ENCODE results near the gene XYLT1. TPM values are rescaled to one million over a fixed set of nuclear protein-coding genes. Genes with fewer than 3 reads are reported as not detected.

XYLT1 gene
- total and polyA plus RNA-seq, 2 of the 8 experiments (the other 6 are each of a cell fraction or from before 2014, with no cell fraction given): 6.6 to 25.4 TPM

DNA sequence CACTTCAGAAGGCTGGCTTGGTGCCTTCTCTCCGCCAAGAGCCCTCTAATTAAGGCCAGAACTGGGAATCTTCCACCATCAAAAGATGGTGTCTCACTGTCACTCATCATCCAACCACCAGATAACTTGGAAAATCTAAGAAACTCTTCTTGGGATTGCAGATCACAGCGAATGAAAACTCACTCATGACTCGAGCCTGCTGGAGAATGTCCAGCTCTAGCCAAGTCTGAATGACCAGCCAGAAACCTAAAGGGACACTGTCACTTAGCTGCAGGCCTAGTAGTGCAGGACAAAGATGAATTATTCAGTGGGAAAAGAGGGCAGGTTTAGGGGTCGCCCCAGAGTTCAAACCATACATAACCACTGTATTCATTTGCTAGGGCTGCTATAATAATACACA, 107.8 kb downstream of the XYLT1 start:
- Histone ChIP-seq H3K27ac (ENCODE audit: low read depth, low read length) (no peak overlapping the region), H3K4me3 (ENCODE audit: extremely low read depth in 1 of 4, insufficient read depth in 2 of 4, low read depth in 3 of 4, low read length in 4 of 4) (no peak overlapping the region), H2BK5ac (ENCODE audit: low read depth, low read length) (no peak overlapping the region), H3K79me2 (ENCODE audit: control insufficient read depth in 1 of 2, insufficient read depth in 2 of 2, low read length in 2 of 2) (peaks cover 0 to 4% of the 10 kb centered on the region in 2 experiments; a peak in 1 of 4 replicates), H3K27me3 (replicated peaks in 1 of 4; ENCODE audit: control insufficient read depth in 3 of 4, extremely low read depth in 1 of 4, insufficient read depth in 3 of 4, low read length in 3 of 4) (no peaks in the 10 kb centered on the region), H2AK5ac (ENCODE audit: low read depth, low read length) (no peak overlapping the region; the same call in 1 of the 2 replicates), H3K14ac (ENCODE audit: insufficient read length) (no peak overlapping the region), H3K79me1 (ENCODE audit: low read depth, low read length) (no peaks in the 10 kb centered on the region; the same call in 1 of the 2 replicates), H2BK20ac (ENCODE audit: low read length) (no peak overlapping the region), H4K20me1 (replicated peaks in 1 of 2; ENCODE audit: control insufficient read depth in 1 of 2, insufficient read depth in 2 of 2, low read length in 2 of 2) (no peaks in the 10 kb centered on the region), H3K4ac (replicated peaks; ENCODE audit: insufficient read length, low read depth, low read length) (no peak overlapping the region), H3K9me3 (ENCODE audit: insufficient read depth in 2 of 2, low read depth in 1 of 2, low read length in 1 of 2) (no peaks in the 10 kb centered on the region), H2BK15ac (ENCODE audit: low read length) (no peak overlapping the region), H4K5ac (ENCODE audit: insufficient read length, low read depth, low read length) (no peak overlapping the region), H3K56ac (replicated peaks; ENCODE audit: insufficient read length, low read depth, low read length) (no peak overlapping the region), H3K23me2 (ENCODE audit: low read depth, low read length) (no peaks in the 10 kb centered on the region), H4K91ac (replicated peaks; ENCODE audit: insufficient read length, low read length) (no peak overlapping the region), H3K36me3 (ENCODE audit: control insufficient read depth in 2 of 4, insufficient read depth in 4 of 4, low read length in 3 of 4) (no peaks in the 10 kb centered on the region), H4K8ac (ENCODE audit: extremely low read depth, insufficient read depth, low read length) (no peak overlapping the region), H3K23ac (ENCODE audit: insufficient read length) (no peak overlapping the region), H3K18ac (ENCODE audit: extremely low read depth, low read length) (no peak overlapping the region), H3K9ac (replicated peaks in 1 of 4; ENCODE audit: extremely low read depth in 1 of 4, low read depth in 3 of 4, low read length in 3 of 4) (no peak overlapping the region), H2BK120ac (replicated peaks; ENCODE audit: low read depth, low read length) (no peak overlapping the region), H2BK12ac (ENCODE audit: low read depth, low read length) (no peak overlapping the region), H3K4me2 (ENCODE audit: insufficient read depth in 1 of 2, low read depth in 2 of 2, low read length in 2 of 2) (no peak overlapping the region), H3K4me1 (replicated peaks in 1 of 4; ENCODE audit: control insufficient read depth in 3 of 4, insufficient read depth in 4 of 4, low read length in 3 of 4) (peaks cover 0 to 8% (median 7%) of the 10 kb centered on the region in 4 experiments; a peak in 6 of 7 replicates), H2AFZ (ENCODE audit: low read length) (no peak overlapping the region)
- FAIRE-seq: no peak
- DNase-seq (ENCODE audit: low read depth in 1 of 2, low spot score in 2 of 2): no peak
- POLR2A ChIA-PET (ENCODE audit: partially characterized antibody): no interaction called here
- CTCF ChIA-PET (ENCODE audit: partially characterized antibody): no interaction called here
- 96% methylated on average over 4 of the region's 4 CpGs; no CpG with 5 or more reads in 1 of the 2 experiments for WGBS, 2 experiments (ENCODE audit: extremely low coverage in 1 of 2, insufficient coverage in 1 of 2, insufficient read length in 1 of 2, insufficient replicate concordance in 2 of 2, low coverage in 1 of 2, low lambda C conversion rate in 2 of 2, missing lambda C conversion rate in 1 of 2)
- TF ChIP-seq, protein P1, sequence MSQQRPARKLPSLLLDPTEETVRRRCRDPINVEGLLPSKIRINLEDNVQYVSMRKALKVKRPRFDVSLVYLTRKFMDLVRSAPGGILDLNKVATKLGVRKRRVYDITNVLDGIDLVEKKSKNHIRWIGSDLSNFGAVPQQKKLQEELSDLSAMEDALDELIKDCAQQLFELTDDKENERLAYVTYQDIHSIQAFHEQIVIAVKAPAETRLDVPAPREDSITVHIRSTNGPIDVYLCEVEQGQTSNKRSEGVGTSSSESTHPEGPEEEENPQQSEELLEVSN (IDR thresholded peaks at IDR 0.05): no peak
- TF ChIP-seq CREB1 (IDR thresholded peaks at IDR 0.05): no peak
- TF ChIP-seq RXRA (IDR thresholded peaks at IDR 0.05; ENCODE audit: insufficient read depth, low read depth, low read length): no peak
- no peak for TF ChIP-seq JUN (IDR thresholded peaks at IDR 0.05; ENCODE audit: low read depth, low read length)
- TF ChIP-seq CBX5 (IDR thresholded peaks at IDR 0.05; ENCODE audit: low read depth, low read length): no peak
- TF ChIP-seq EZH2 (IDR thresholded peaks at IDR 0.05; ENCODE audit: low read depth, low read length, severe bottlenecking): no peak
- no peak for TF ChIP-seq TAF1 (IDR thresholded peaks at IDR 0.05; ENCODE audit: low read depth, low read length)
- TF ChIP-seq, protein P2, sequence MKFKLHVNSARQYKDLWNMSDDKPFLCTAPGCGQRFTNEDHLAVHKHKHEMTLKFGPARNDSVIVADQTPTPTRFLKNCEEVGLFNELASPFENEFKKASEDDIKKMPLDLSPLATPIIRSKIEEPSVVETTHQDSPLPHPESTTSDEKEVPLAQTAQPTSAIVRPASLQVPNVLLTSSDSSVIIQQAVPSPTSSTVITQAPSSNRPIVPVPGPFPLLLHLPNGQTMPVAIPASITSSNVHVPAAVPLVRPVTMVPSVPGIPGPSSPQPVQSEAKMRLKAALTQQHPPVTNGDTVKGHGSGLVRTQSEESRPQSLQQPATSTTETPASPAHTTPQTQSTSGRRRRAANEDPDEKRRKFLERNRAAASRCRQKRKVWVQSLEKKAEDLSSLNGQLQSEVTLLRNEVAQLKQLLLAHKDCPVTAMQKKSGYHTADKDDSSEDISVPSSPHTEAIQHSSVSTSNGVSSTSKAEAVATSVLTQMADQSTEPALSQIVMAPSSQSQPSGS (IDR thresholded peaks at IDR 0.05; ENCODE audit: low read length): no peak
- no peak for TF ChIP-seq HDAC6 (IDR thresholded peaks at IDR 0.05; ENCODE audit: low read depth, low read length)
- no peak for TF ChIP-seq PHF8 (conservative IDR thresholded peaks at IDR 0.05; ENCODE audit: low read depth, low read length)
- TF ChIP-seq SP2 (IDR thresholded peaks at IDR 0.05; ENCODE audit: low read length): no peak

Measured in H1 (cell line).